ELR (cell line): ENCODE measurements around the gene SEMA3D.
A peak's percentile ranks its signal among the peaks of the same experiment; 100 is the strongest.

ENCODE experiments used
- DNase-seq: peaks from one replicate; pipeline ENCODE4 v3.0.0-alpha.2; 2015; ENCODE audit warnings: low read depth

SEMA3D gene

GRCh38 chr7:85031475-85031874 lies 155.4 kb downstream of the SEMA3D start:
- DNase-seq = no peak

- DNase-seq = peak; percentile 80
Observed at GRCh38 chr7:85030893-85031292, 156.0 kb downstream of the SEMA3D start.

GRCh38 chr7:85025312-85025756 lies 161.5 kb downstream of the SEMA3D start:
- DNase-seq = peak; percentile 10

- DNase-seq = no peak
Observed at GRCh38 chr7:85023916-85024315, 162.9 kb downstream of the SEMA3D start.

GRCh38 chr7:85023066-85023712 lies 163.7 kb downstream of the SEMA3D start:
- peak; percentile 58 for DNase-seq

- DNase-seq = no peak
Observed at GRCh38 chr7:85022064-85022697, 164.7 kb downstream of the SEMA3D start.

- DNase-seq = peak; percentile 45
Observed at GRCh38 chr7:85021101-85021704, 165.7 kb downstream of the SEMA3D start.

- no peak for DNase-seq
Observed at GRCh38 chr7:85019778-85020177, 167.1 kb downstream of the SEMA3D start.

GRCh38 chr7:85019176-85019575 lies 167.7 kb downstream of the SEMA3D start:
- DNase-seq = no peak

- DNase-seq = no peak
Observed at GRCh38 chr7:85018498-85018897, 168.4 kb downstream of the SEMA3D start.

- DNase-seq = no peak
Observed at GRCh38 chr7:85016286-85016685, 170.6 kb downstream of the SEMA3D start.

GRCh38 chr7:85014936-85015660 lies 171.8 kb downstream of the SEMA3D start:
- DNase-seq = peak; percentile 15

- DNase-seq = no peak
Observed at GRCh38 chr7:85011127-85011526, 175.7 kb downstream of the SEMA3D start.

GRCh38 chr7:85010306-85010705 lies 176.6 kb downstream of the SEMA3D start:
- no peak for DNase-seq

GRCh38 chr7:85006754-85007153 lies 180.1 kb downstream of the SEMA3D start:
- DNase-seq = no peak

GRCh38 chr7:85004402-85004801 lies 182.5 kb downstream of the SEMA3D start:
- DNase-seq = peak; percentile 34

- no peak for DNase-seq
Observed at GRCh38 chr7:85001495-85002345, 185.1 kb downstream of the SEMA3D start.

GRCh38 chr7:85000735-85001350 lies 186.0 kb downstream of the SEMA3D start:
- no peak for DNase-seq

- no peak for DNase-seq
Observed at GRCh38 chr7:84999450-84999849, 187.4 kb downstream of the SEMA3D start.

GRCh38 chr7:84998665-84999064 lies 188.2 kb downstream of the SEMA3D start:
- peak; percentile 11 for DNase-seq

- no peak for DNase-seq
Observed at GRCh38 chr7:84997626-84998025, 189.2 kb downstream of the SEMA3D start.
